Measurements from ENCODE around the gene MTMR8.
A peak's percentile ranks its signal among the peaks of the same experiment; 100 is the strongest.
"Not testable (repeated sequence)": the region's sequence is repeated elsewhere in the genome, so short reads cannot be mapped to it uniquely, and the experiment has no call there.

MTMR8 gene

DNA sequence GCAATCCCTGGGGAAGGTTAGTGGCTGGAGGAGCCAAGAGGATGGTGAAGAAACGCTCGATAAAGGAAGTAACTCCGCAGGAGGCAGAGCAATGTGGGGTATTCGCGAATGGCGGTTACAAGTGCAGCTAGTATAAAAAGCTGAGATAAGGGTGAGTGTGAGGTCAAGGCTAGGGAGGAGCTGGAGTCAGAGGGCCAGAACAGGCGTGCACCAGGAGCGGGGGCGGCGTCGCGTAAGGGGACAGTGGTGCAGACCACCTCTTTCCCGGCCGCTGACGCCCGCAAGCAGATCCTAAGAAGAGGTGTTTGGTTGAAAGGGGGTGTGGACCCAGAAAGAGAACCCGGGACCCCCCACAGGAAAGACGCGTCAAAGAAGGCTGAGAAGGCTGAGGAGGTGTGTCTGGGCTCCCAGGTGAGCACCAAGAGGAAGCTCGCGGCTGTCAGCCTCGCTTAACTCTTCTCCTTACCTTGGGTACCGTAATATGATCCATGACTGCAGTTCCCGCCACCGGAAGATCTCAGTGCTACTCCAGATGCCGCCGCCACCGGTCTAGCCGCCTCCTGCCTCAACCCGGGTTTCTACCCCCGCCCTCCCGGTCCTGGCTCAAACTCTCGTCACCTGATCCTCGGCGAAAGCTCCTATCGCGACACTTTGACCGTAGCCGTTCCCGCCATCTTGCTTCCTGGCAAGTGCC lies at the start of gene MTMR8:
MTMR8 (minus strand) TSS at position 579 of the 694 bp plus-strand sequence; CDS start at position 490, 89 bp downstream.
- DNase-seq, result peak; percentile 80

DNA sequence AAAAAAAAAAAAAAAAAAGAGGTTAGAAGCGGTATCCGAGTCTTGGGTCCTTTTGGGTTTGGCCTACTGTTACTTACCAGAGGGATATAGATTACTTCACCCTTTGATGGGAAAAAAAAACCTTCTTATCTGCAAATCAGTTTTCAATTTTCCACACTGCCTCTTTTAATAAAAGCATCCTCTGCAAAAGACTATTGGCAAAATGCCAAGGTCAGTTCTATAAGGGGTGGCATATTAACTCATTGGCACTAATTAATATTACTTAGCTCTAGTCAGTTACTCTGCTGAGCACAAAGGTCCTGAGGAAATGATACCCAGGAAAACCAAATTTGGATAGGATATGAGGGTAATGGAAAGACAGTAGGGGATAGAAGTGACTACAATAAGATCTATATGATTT lies 44.3 kb upstream of the MTMR8 start:
- no peak for DNase-seq

DNA sequence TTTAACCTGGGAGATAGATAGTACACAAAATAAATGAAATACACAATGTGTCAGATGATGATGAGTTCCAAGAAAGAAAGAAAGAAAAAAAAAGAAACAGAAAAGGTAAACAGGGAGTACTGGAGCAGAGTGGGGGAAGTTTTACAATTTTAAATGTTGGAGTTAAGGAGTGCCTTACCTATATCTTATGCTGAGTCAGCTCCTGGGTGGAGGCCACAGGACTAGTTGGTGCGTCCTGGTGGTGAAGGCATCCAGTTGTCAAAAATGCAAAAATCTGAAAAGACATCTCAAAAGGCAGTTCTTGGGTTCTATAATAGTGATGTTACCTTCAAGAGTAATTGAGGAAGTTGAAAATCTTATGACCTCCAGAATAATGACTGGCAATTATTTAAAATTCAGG lies 42.4 kb upstream of the MTMR8 start:
- DNase-seq, result no peak

DNA sequence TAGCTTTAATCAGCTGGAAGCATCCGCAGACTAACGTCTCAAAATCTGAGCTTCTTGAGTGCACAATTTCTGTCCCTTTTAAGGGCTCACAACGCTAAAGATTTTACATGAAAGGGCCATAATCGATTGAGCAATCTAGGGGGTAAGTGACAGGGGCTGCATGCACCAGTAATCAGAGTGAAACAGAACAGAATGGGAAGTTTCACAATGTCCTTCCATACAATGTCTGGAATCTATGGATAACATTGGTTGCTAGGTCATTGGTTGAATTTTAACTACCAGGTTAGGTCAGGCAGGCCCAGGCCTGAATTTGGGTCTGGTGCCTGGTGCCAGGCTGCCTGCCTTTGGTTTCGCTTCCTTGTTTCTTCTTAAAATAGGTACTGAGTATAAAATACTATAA lies 42.0 kb upstream of the MTMR8 start:
- DNase-seq, result no peak

DNA sequence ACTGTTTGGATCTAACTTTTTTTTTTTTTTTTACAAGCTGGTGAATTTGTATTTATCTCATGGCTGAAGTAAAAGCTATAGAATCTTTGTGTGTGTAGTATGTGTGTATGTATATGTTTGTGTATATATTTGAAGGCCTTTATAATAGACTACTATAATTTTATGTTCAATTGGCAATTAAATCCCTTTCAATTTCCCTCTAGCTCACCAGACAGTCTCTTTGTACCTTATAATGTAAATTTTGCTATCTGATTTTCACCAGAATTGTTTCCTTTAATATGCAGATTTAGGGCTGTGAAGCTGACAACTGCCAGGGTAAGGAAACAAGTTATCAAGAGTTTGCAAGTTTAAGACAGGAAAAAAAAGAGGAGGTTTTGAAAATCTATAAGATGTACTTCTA lies 33.1 kb upstream of the MTMR8 start:
- no peak for DNase-seq

DNA sequence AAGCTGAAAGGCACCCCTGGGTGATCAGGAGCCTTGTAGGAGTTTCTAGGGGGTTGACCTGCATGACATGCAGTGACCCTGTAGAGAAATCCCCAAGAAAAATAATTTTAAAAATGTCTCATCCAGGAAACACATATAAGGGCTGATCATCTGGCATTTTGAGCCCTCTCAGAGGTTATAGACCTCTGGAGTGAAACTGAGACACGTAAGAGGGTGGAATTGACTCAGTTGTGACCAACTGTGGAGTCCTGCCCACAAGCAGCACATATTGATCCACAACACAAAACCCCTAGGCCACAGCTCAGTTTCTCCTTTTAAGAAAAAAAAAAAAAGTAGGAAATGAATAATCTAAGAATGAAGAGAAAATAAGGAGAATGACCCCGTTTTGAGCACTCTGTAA lies 32.5 kb upstream of the MTMR8 start:
- DNase-seq, result peak; percentile 22

DNA sequence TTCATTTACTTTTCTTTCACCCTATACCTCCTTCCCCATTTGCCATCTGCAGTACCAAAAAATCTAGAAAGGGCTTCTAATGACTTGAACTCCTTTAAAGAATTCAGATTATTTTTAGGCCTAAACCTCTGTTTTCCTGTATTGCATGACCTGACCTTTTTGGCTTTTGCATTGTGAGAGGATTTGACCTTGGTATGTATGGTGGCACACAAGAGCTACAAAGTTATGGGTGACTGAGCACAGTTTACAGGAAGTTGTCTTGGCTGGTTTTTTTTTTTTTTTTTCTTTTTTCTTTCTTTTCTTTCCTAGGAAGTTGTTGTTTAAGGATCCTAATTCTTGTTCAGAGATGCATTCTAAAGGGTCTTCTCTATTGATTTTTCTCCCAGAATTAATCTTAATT lies 32.0 kb upstream of the MTMR8 start:
- no peak for DNase-seq

DNA sequence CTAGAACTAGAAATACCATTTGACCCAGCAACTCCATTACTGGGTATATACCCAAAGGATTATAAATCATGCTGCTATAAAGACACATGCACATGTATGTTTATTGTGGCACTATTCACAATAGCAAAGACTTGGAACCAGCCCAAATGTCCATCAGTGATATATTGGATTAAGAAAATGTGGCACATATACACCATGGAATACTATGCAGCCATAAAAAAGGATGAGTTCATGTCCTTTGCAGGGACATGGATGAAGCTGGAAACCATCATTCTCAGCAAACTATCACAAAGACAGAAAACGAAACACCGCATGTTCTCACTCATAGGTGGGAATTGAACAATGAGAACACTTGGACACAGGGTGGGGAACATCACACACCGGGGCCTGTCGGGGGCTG lies 14.5 kb upstream of the MTMR8 start:
- not testable (repeated sequence) for DNase-seq

DNA sequence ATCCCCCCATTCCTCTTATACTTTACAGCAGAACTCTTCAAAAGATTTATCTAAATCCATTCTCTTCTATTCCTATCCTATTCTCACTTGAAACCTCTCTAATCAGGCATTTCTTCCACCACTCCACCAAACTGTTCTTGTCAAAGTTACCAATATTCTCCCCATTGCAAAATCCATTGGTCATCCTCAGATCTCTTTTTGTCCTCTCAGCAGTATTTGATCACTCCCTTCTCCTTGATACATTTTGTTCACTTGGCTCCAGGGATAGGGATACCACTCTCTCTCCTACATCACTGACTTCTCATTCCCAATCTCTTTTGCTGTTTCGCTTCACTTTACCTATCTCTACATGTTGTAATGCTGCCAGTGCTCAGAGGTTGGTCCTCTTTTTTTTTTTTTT lies 2.8 kb upstream of the MTMR8 start:
- no peak for DNase-seq

DNA sequence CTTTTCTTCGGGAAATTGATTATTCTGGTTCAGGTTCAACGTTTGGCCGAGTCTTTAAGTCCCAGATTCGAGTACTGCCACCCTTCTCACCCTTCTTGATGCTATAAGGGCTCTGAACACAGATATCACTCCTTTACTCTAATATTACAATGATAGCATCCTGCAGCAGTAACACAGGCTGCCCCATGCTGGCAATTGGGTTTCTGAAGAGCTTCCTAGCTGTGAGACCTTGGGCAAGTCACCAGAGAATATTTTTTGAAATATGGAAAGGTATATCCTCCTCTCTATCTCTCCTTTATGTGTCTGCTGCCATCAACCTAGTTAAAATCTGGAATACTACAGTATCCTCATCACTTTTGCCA lies 297 bp upstream of the MTMR8 start:
- DNase-seq, result no peak

DNA sequence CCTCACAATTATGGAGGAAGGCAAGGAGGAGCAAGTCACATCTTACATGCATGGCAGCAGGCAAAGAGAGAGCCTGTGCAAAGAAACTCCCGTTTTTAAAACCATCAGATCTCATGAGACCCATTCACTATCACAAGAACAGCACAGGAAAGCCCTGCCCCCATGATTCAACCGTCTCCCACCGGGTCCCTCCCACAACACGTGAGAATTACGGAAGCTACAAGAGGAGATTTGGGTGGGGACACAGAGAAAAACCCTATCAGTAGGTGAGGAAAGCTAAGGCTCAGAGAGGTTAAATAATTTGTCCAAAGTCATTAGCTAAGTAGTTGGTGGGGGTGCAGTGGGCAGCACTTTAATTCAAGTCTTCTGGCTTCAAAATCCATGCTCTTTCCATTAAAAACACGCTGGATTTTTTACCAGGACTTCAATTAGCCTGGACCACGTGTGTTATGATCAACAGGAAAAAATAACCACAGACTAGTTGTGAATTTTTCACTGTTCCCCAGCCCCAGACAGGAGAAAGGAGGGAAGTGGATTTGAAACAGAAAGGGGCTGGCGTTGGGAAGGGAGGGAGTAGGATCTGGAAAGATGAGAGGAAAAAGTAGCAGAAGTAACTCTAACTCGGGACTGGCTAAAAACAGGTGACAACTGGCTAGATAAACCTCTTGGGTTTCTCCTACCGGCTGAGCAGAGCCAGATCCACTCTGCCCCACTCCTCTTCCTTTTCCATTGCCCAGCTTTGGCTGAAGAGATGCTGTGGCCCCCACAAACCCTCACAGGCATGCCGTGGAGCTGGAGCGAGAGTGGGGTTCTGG lies 986 bp downstream of the MTMR8 start:
- no peak for DNase-seq

DNA sequence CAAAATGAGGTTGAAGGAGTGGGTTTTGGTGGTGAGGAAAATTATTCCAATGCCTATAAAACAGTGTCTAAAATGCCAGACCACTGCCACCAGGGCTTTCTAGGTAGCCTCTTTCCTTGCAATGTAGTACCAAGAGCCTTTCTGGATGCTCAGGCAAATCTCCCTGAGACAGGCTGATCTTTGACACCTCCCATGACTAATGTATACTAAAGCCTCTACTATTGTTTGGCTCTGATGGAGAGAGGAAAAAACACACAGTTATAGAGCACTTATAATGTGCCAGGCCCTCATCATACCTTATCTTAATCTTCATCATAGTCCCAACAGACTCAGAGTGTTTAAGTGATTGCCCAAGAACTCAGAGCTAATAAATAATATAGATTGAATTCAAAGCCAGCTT lies 5.8 kb downstream of the MTMR8 start:
- DNase-seq, result no peak

DNA sequence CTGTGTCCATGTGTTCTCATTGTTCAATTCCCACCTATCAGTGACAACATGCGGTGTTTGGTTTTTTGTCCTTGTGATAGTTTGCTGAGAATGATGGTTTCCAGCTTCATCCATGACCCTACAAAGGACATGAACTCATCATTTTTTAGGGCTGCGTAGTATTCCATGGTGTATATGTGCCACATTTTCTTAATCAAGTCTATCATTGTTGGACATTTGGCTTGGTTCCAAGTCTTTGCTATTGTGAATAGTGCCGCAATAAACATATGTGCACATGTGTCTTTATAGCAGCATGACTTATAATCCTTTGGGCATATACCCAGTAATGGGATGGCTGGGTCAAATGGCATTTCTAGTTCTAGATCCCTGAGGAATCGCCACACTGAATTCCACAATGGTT lies 14.5 kb downstream of the MTMR8 start:
- not testable (repeated sequence) for DNase-seq

DNA sequence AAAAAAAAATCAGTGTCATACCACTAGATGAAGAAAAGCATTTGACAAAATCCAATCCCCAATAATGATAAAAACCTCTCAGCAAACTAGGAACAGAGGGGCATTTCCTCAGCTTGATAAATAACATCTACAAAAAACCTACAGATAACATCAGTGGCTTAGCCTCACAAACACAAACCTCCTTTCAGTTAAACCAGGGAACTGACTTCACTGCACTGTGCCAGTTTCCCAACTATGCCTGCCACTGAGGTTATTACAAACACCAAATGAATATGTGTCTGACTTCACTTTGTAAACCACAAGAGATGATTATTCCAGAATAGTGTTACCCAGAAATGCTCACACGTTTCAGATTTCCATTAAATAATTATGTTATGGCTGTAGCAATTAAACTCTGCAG lies 15.3 kb downstream of the MTMR8 start:
- no peak for DNase-seq

DNA sequence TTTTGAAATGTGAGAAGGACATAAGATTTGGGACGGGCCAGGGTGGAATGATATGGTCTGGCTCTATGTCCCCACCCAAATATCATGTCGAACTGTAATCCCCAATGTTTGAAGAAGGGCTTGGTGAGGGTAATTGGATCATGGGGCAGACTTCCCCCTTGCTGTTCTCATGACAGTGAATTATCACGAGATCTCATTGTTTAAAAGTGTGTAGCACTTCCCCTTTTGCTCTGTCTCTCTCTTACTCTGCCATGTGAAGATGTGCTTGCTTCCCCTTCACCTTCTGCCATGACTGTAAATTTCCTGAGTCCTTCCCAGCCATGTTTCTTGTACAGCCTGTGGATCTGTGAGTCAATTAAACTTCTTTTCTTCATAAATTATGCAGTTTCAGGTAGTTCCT lies 17.5 kb downstream of the MTMR8 start:
- no peak for DNase-seq

DNA sequence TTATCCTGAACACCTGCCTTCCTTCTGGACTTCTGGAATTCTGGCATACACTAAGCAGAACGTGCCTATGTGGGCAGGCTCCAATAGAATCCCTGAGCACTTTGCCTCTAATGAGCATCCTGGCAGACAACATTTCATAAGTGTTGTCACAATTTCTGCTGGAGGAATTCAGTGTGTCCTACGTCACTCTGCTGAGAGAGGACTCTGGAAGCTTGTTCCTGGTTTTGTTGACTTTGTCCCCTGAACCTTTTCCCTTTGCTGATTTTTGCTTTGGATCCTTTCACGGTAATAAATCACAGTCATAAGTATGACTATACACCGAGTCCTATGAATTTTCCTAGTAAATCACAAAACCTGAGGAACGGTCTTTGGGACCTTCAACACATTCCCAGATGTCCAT lies 43.2 kb downstream of the MTMR8 start:
- DNase-seq, result no peak

DNA sequence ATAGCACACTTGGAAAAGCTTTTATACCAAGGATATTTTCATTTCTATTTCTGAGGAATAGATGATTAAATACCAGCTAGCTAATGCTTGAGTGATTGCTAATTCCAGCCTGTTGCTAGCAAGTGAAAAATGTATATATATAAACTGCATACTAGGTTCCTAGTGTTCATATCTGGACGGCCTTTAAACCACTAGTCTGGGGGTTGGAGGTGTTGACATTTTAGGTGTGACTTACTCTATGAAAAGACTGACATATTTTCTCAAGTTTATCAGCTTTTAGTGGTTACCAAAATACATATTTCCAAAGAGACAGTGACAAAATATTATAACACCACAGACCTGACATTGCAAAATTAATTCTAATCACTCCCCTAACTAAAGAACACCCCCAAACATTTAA lies 44.7 kb downstream of the MTMR8 start:
- no peak for DNase-seq

DNA sequence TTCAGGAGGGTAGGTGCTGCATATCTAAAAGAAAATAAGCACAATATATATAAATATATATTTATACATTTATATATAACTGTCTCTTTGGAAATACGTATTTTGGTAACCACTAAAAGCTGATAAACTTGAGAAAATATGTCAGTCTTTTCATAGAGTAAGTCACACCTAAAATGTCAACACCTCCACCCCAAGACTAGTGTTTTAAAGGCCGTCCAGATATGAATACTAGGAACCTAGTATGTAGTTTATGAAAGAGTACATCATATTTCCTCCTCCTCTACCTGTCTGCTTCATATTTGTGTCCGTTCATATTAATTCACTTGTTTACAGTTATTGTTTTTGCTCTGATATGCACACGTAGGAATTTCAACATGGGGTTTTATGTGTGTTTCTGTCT lies 45.2 kb downstream of the MTMR8 start:
- no peak for DNase-seq

DNA sequence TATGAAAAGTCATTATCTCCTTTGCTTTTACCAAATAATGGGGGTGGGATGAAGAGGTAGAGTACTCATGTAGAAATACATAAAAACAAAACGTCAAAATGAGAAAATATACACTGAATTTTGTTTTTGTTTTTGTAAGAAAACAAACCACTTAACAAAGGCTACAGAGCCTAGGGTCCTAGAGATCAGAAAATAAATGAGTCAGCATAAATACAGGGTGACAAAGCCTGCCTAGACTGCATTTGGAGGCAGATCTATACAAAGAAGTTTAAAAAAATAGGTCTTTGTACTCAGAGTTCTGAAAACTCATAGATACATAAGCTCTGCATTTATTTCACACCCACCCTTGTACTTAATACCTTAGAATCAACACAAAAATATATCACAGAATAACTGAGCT lies 52.4 kb downstream of the MTMR8 start:
- no peak for DNase-seq

DNA sequence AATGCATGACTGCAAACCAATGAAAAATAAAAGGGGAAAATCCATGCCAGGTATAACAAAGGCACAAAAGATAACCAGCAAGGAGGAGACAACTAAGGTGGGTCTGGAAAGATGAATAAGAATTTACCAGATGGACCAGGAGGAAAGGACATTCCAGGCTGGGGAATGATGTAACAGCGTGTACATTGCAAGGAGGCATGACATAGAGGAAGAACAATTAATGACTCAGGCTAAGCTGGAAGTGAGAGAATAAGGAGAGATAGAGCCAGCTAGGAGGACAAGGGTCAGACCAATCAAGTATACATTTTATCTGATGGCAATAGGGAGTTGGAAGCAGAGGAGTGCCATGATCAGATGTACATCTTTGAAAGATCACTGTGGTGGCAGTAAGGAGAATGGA lies 57.0 kb downstream of the MTMR8 start:
- no peak for DNase-seq

DNA sequence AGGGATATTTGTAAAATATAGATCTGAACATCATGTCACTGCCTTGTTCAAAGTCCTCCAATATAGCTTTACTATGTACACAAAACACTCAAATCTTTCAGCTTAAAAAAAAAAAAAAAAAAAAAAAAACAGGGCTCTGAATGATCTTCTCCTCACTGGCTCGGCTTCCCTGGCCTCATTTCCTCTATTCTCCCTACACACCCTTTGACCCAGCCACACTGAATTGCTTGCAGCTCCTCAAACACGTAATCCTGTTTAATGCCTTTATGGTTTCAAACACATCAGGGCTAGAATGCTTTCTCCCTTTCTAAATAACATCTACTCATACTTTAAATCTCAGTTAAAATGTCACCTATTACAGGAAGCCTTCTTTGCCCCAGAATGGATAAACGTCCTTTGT lies 60.8 kb downstream of the MTMR8 start:
- DNase-seq, result no peak

DNA sequence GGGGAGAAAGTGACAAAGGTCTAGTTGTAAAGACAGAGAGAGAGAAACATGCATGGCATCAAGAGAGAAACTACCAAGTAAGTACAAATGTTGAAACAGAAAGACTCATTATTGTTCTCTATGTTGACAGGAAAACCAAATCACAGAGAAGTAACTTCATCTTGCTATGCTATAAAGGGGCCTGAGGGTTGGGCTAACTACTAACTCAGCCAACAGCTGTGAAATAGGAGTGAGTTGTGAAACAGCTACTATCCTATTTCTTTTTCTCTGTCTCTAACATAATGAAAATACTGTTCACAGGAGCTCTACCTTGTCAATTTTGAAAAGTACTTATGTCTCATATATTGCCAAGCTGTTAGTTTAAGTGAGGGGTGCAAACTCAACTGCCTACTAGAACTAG lies 65.0 kb downstream of the MTMR8 start:
- no peak for DNase-seq

DNA sequence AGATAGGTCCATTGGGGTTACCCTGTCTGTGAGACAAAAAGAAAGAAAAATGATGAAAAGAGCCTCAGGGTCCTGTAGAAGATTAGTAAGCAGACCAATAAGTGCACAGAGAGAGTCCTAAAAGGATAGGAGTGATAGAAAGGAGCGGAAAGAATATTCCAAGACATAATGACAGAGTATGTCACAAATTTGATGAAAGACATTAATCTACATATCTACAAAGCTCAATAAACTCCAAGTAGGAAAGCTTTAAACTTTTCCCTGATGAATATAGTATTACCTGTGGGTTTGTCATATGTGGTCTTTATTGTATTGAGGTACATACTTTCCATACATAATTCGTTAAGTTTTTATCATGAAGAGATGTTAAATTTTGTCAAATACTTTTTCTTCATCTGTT lies 73.7 kb downstream of the MTMR8 start:
- DNase-seq, result no peak

DNA sequence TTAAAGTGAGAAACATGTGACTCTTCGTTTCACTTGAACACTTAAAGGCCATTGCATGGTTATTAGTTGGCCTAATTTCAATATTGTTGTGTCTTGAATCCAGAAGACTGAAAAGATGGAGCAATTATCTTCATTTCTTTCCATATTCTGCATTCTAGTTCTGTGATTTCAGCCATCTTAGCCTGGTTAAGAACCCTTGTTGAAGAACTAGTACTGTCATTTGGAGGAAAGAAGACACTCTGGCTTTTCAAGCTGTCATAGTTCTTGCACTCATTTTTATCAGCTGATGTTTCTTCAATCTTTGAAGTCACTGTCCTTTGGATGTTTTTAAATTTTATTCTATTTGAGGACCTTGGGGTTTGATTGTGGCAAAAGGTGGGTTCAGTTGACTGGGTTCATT lies 81.6 kb downstream of the MTMR8 start:
- no peak for DNase-seq

DNA sequence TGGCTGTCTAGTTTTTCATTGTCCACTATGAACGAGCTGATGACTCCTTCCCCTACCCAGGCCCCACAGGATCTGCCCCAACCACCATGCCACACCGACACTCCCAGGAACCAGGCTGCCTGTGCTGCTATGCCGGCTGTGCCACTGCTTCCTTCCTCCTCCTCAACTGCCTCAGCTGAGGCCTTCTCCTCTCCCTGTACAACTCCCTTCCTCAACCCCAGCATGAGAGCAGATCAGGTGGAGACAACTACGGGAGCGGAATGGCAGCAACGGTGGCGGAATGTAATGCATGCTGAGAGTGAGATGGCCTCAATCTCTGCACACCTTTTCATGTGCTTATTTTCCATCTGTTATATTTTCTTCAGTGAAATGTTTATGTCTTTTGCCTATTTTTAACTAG lies 88.5 kb downstream of the MTMR8 start:
- no peak for DNase-seq

Measured in activated CD4-positive, alpha-beta T cell treated with anti-CD3 and anti-CD28 coated beads, Interleukin-2, Interleukin-6, amounts not matched to agents 100 ng/mL and 50 ng/mL, durations not matched to agents 16 hours and 8 hours (primary cell).